GM21723 (cell line): Measurements from ENCODE around the gene MRPL17.

Experiments
- ATAC-seq: cut with Tn5 transposase; IDR thresholded peaks from one replicate; pipeline ENCODE4 v1.9.1; 2021; ENCODE audit warnings: mild to moderate bottlenecking, moderate library complexity; ENCODE audit not compliant: unreplicated experiment

Gene MRPL17

GRCh38 chr11:6634534-6634933 lies 48.6 kb downstream of the MRPL17 start:
- ATAC-seq, result no peak

GRCh38 chr11:6633422-6634408 lies 49.4 kb downstream of the MRPL17 start:
- no peak for ATAC-seq

DNA sequence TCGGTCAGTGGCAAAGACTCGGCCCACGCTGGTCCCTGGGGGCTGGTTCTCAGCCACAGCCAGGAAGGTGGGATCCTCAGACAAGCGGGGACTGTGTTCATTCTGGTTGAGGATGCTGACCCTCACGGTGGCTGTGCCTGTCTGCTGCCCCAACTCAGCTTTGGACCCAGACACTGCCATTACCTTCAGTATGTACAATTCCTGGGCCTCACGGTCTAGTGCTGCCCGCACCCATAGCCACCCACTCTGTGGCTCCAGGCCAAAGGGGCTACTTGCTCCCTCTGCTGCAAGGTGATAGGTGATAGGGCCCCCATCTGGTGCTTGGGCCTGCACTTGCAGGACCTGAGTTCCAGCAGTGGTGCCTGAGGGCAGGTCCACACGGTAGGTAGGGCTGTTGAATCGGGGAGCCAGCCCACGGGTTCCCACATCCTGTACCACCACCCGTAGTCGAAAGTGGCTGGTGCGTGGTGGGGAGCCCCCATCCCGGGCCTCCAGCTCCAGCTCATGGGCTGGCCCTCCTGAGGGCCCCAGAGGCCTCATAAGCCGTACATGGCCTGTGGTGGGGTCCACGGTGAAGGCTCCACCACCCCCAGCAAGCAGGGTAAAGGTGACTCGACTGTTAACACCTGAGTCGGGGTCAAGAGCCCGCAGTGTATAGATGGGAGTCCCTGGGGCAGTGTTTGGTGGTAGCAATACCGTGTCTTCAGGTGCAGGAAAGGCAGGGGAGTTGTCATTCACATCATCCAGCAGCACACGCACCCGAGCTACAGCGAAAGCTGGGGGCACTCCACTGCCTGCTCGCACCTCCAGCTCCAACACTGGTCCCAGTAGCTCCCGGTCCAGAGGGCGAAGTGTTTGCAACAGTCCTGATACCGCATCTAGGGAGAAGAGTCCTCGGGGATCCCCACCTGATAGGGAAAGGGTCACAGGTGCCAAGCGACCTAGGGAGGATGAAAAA lies 50.7 kb downstream of the MRPL17 start:
- no peak for ATAC-seq

- no peak for ATAC-seq
Measured at GRCh38 chr11:6631361-6631890, 51.7 kb downstream of the MRPL17 start.

DNA sequence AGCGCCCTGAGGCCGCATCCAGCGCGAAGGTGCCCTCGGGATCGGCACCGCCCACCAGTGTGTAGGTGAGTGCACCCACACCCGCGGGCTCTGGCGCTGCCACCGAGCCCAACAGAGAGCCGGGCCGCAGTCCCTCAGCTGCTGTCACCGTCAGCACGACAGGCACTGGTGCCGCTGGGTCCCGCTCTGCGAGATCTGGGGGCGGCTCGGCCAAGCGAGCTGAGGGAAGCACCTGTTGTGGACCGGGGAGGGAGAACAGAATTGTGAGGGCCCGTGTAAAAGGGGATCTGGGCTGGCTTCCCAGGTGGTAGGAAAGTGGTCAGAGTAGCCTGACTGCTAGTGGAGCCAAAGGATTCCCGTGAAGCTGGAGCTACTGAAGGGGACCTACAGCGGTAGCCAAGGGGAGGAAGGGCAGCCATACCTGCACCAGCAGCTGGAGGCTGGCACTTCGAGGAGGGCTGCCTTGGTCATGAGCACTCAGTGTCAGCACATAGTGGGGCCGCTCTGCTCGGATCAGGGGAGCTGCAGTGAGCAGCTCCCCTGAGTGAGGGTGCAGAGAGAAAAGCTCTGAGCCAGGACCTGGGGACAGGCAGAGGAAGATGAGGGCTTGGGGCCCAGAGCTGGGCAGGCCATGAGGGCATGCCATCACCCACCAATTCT lies 52.4 kb downstream of the MRPL17 start:
- no peak for ATAC-seq
